Measurements from ENCODE around the gene CTNNA2.

GRCh38 chr2:80164375-80164774, 651.5 kb downstream of the CTNNA2 start:
- TF ChIP-seq TAF1 (IDR thresholded peaks at IDR 0.05; ENCODE audit: low read depth) (no peak), YY1 (IDR thresholded peaks at IDR 0.05; ENCODE audit: low read depth) (no peak), REST (IDR thresholded peaks at IDR 0.05; ENCODE audit: low read depth) (no peak), EP300 (IDR thresholded peaks at IDR 0.05; ENCODE audit: borderline replicate concordance) (no peak), EGR1 (IDR thresholded peaks at IDR 0.05) (no peak), FOXM1 (IDR thresholded peaks at IDR 0.05; ENCODE audit: borderline replicate concordance, low read depth) (no peak), NFIC (IDR thresholded peaks at IDR 0.05) (no peak), CREB1 (IDR thresholded peaks at IDR 0.05; ENCODE audit: low read depth) (no peak), RAD21 (IDR thresholded peaks at IDR 0.05; ENCODE audit: low read depth) (no peak)
- TF ChIP-seq, protein P1, sequence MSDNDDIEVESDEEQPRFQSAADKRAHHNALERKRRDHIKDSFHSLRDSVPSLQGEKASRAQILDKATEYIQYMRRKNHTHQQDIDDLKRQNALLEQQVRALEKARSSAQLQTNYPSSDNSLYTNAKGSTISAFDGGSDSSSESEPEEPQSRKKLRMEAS (IDR thresholded peaks at IDR 0.05), result no peak
